ENCODE data around the gene EXD3.

The EXD3 gene

GRCh38 chr9:137359850-137360249, 63.1 kb downstream of the EXD3 start:
- Histone ChIP-seq H2AFZ (ENCODE audit: low read length) (no peak overlapping the region), H3K27me3 (replicated peaks; ENCODE audit: insufficient read depth, low read length) (peaks cover 76% of the 10 kb centered on the region), H3K9ac (ENCODE audit: low read length) (no peak overlapping the region), H3K79me2 (ENCODE audit: low read length) (no peaks in the 10 kb centered on the region), H4K20me1 (ENCODE audit: insufficient read depth, low read length) (no peaks in the 10 kb centered on the region), H3F3A (ENCODE audit: insufficient read depth, low read length) (no peaks in the 10 kb centered on the region), H3K4me1 (ENCODE audit: low read length) (no peaks in the 10 kb centered on the region), H3K27ac (ENCODE audit: low read length) (no peak overlapping the region), H3K36me3 (replicated peaks; ENCODE audit: insufficient read depth, low read length) (no peaks in the 10 kb centered on the region), H3K9me2 (replicated peaks; ENCODE audit: insufficient read depth, low read length) (no peaks in the 10 kb centered on the region), H3K9me3 (replicated peaks; ENCODE audit: insufficient read depth, low read length) (no peaks in the 10 kb centered on the region), H3K4me2 (ENCODE audit: low read depth, low read length) (no peak overlapping the region), H3K4me3 (ENCODE audit: low read length) (no peak overlapping the region)
- DNase-seq: no peak
- TF ChIP-seq CTCF (IDR thresholded peaks at IDR 0.05; ENCODE audit: low read length) (no peak), EZH2phosphoT487 (IDR thresholded peaks at IDR 0.05; ENCODE audit: low read length) (no peak), EZH2 (optimal IDR thresholded peaks at IDR 0.05; ENCODE audit: low read depth, low read length) (no peak)

GRCh38 chr9:137358126-137358525, 64.8 kb downstream of the EXD3 start:
- Histone ChIP-seq H3K4me1 (ENCODE audit: low read length) (no peaks in the 10 kb centered on the region), H4K20me1 (ENCODE audit: insufficient read depth, low read length) (no peaks in the 10 kb centered on the region), H3K79me2 (ENCODE audit: low read length) (no peaks in the 10 kb centered on the region), H2AFZ (ENCODE audit: low read length) (no peak overlapping the region), H3K4me2 (ENCODE audit: low read depth, low read length) (no peak overlapping the region), H3K4me3 (ENCODE audit: low read length) (no peak overlapping the region), H3K9ac (ENCODE audit: low read length) (no peak overlapping the region), H3F3A (ENCODE audit: insufficient read depth, low read length) (no peaks in the 10 kb centered on the region), H3K27me3 (replicated peaks; ENCODE audit: insufficient read depth, low read length) (peaks cover 68% of the 10 kb centered on the region), H3K9me3 (replicated peaks; ENCODE audit: insufficient read depth, low read length) (no peaks in the 10 kb centered on the region), H3K9me2 (replicated peaks; ENCODE audit: insufficient read depth, low read length) (no peaks in the 10 kb centered on the region), H3K36me3 (replicated peaks; ENCODE audit: insufficient read depth, low read length) (no peaks in the 10 kb centered on the region), H3K27ac (ENCODE audit: low read length) (no peak overlapping the region)
- DNase-seq: no peak
- TF ChIP-seq EZH2 (optimal IDR thresholded peaks at IDR 0.05; ENCODE audit: low read depth, low read length): no peak
- TF ChIP-seq EZH2phosphoT487 (IDR thresholded peaks at IDR 0.05; ENCODE audit: low read length): no peak
- no peak for TF ChIP-seq CTCF (IDR thresholded peaks at IDR 0.05; ENCODE audit: low read length)

GRCh38 chr9:137357166-137357565, 65.8 kb downstream of the EXD3 start:
- no peaks in the 10 kb centered on the region for H3K36me3 ChIP-seq (replicated peaks; ENCODE audit: insufficient read depth, low read length)
- no peak overlapping the region for H3K4me2 ChIP-seq (ENCODE audit: low read depth, low read length)
- TF ChIP-seq EZH2 (optimal IDR thresholded peaks at IDR 0.05; ENCODE audit: low read depth, low read length) (no peak), CTCF (IDR thresholded peaks at IDR 0.05; ENCODE audit: low read length) (no peak), EZH2phosphoT487 (IDR thresholded peaks at IDR 0.05; ENCODE audit: low read length) (no peak)
- no peaks in the 10 kb centered on the region for H3K9me3 ChIP-seq (replicated peaks; ENCODE audit: insufficient read depth, low read length)
- H3F3A ChIP-seq (ENCODE audit: insufficient read depth, low read length): no peaks in the 10 kb centered on the region
- H3K9me2 ChIP-seq (replicated peaks; ENCODE audit: insufficient read depth, low read length): no peaks in the 10 kb centered on the region
- no peak for DNase-seq
- H2AFZ ChIP-seq (ENCODE audit: low read length): no peak overlapping the region
- no peak overlapping the region for H3K9ac ChIP-seq (ENCODE audit: low read length)
- no peaks in the 10 kb centered on the region for H3K4me1 ChIP-seq (ENCODE audit: low read length)
- no peak overlapping the region for H3K4me3 ChIP-seq (ENCODE audit: low read length)
- peaks cover 68% of the 10 kb centered on the region for H3K27me3 ChIP-seq (replicated peaks; ENCODE audit: insufficient read depth, low read length)
- H3K79me2 ChIP-seq (ENCODE audit: low read length): no peaks in the 10 kb centered on the region
- H4K20me1 ChIP-seq (ENCODE audit: insufficient read depth, low read length): no peaks in the 10 kb centered on the region
- no peak overlapping the region for H3K27ac ChIP-seq (ENCODE audit: low read length)
